HepG2 (cell line): ENCODE data around the gene ZFP62. TPM values are rescaled to one million over a fixed set of nuclear protein-coding genes. Genes with fewer than 3 reads are reported as not detected.

Experiments used
- ATAC-seq: fragments of 200-7000 bp; cut with Tn5 transposase; 3 replicates; pipeline ENCODE4 v1.9.1; 2020; ENCODE audit warnings: mild to moderate bottlenecking, moderate library complexity
- BruUV-seq: library from RNA; stranded (reverse); fragments of 400-500 nt; replicated peaks from 2 replicates; lab custom pipeline; 2021; lab: Mats Ljungman, UMichigan
- CTCF ChIA-PET: fragments of 300-600 bp; formaldehyde crosslinking; extraction: SDS; loops from one replicate; lab custom pipeline; 2021; ENCODE audit warnings: low total read pairs, inconsistent platforms, low intra/inter-chr PET ratio; lab: Yijun Ruan, JAX
- POLR2A ChIA-PET: fragments of 350-600 bp; sonication (Branson Sonifier 250); formaldehyde crosslinking; loops from one replicate; lab custom pipeline; 2020; ENCODE audit warnings: antibody characterized with exemption, inconsistent platforms; lab: Yijun Ruan, JAX
- DNase-seq: peaks from one replicate; pipeline ENCODE4 v3.0.0-alpha.2; 2015; ENCODE audit warnings: low spot score
- FAIRE-seq: peaks from 3 replicates; lab custom pipeline; 2011; peaks lifted over from hg19 to GRCh38; lab: Jason Lieb, UNC
- H2AFZ ChIP-seq: one replicate; pipeline ENCODE4 v1.6.1; 2011; ENCODE audit warnings: low read length, inconsistent platforms
- H3K27ac ChIP-seq: fragments of 300-600 bp; 3 replicates; pipeline ENCODE4 v1.8.0; 2011; ENCODE audit warnings: mixed run types, mild to moderate bottlenecking, mixed read lengths, low read length, inconsistent platforms; ENCODE audit not compliant: insufficient read depth; ENCODE audit errors: extremely low read length
- H3K27me3 ChIP-seq, 2 experiments: fragments of 200-600 bp in 1 of 2; 2 replicates in 1 of 2; 3 replicates in 1 of 2; pipeline versions ENCODE4 v1.6.0 to v1.8.0; 2011; ENCODE audit warnings: low read length in 2 of 2, mild to moderate bottlenecking in 2 of 2, moderate library complexity in 2 of 2, inconsistent platforms in 1 of 2; ENCODE audit not compliant: insufficient read depth in 2 of 2, control insufficient read depth in 1 of 2
- H3K36me3 ChIP-seq, 2 experiments: fragments of 200-600 bp in 1 of 2; replicated peaks in 1 of 2; 2 replicates in 1 of 2; 3 replicates in 1 of 2; pipeline versions ENCODE4 v1.5.1 to v1.8.0; 2011; ENCODE audit warnings: low read length in 2 of 2, inconsistent platforms in 1 of 2; ENCODE audit not compliant: insufficient read depth in 2 of 2, control insufficient read depth in 1 of 2
- H3K4me1 ChIP-seq: 2 replicates; pipeline ENCODE4 v1.5.1; 2012; ENCODE audit warnings: low read length, inconsistent platforms; ENCODE audit not compliant: insufficient read depth
- H3K4me2 ChIP-seq: 2 replicates; pipeline ENCODE4 v1.6.0; 2011; ENCODE audit warnings: low read depth, low read length, inconsistent platforms
- H3K4me3 ChIP-seq, 3 experiments: fragments of 200-600 bp in 1 of 3; sonication (generic), shearing (Covaris generic) in 1 of 3; replicated peaks in 1 of 3; 2 replicates each; pipeline ENCODE4 v1.5.1; 2011 to 2016; ENCODE audit warnings: low read length in 3 of 3, inconsistent platforms in 2 of 3, low read depth in 2 of 3, mild to moderate bottlenecking in 2 of 3, control low read depth in 1 of 3, mixed read lengths in 1 of 3; ENCODE audit not compliant: insufficient read depth in 1 of 3
- H3K79me2 ChIP-seq: one replicate; pipeline ENCODE4 v1.6.1; 2011; ENCODE audit warnings: low read length, inconsistent platforms; ENCODE audit not compliant: insufficient read depth
- H3K9ac ChIP-seq: 2 replicates; pipeline ENCODE4 v1.6.0; 2011; ENCODE audit warnings: mild to moderate bottlenecking, low read depth, low read length, inconsistent platforms; ENCODE audit not compliant: insufficient read depth
- H3K9me3 ChIP-seq: 2 replicates; pipeline ENCODE4 v1.5.1; 2012; ENCODE audit warnings: mild to moderate bottlenecking, low read length
- H4K20me1 ChIP-seq: 2 replicates; pipeline ENCODE4 v1.6.0; 2011; ENCODE audit warnings: inconsistent platforms, mild to moderate bottlenecking, low read length, moderate library complexity; ENCODE audit not compliant: insufficient read depth
- BCL6 ChIP-seq: IDR thresholded peaks from 2 replicates; pipeline ENCODE4 v1.6.1; 2016; ENCODE audit warnings: missing genetic modification reagents, missing compliant biosample characterization
- CCAR2 ChIP-seq: fragments of 200-400 bp; formaldehyde crosslinking; optimal IDR thresholded peaks from 2 replicates; pipeline ENCODE3; 2018; ENCODE audit warnings: low read depth, mild to moderate bottlenecking, low read length, moderate library complexity
- HDAC6 ChIP-seq: fragments of 200-600 bp; sonication (generic); IDR thresholded peaks from 2 replicates; pipeline ENCODE4 v1.7.0; 2017; ENCODE audit warnings: mild to moderate bottlenecking, antibody characterized with exemption, low read length, low read depth
- IKZF4 ChIP-seq: sonication (generic); formaldehyde crosslinking; IDR thresholded peaks from 2 replicates; pipeline ENCODE4 v1.5.1; 2020; ENCODE audit warnings: borderline replicate concordance, mild to moderate bottlenecking, low read depth, missing genetic modification reagents; ENCODE audit errors: not compliant biosample characterization
- KDM4B ChIP-seq: sonication (generic); formaldehyde crosslinking; IDR thresholded peaks from 2 replicates; pipeline ENCODE4 v1.4.0; 2020; ENCODE audit warnings: missing genetic modification reagents
- MTF1 ChIP-seq: sonication (generic); formaldehyde crosslinking; IDR thresholded peaks from 2 replicates; pipeline ENCODE4 v1.5.0; 2020; ENCODE audit warnings: missing genetic modification reagents
- NCOA1 ChIP-seq: sonication (generic); formaldehyde crosslinking; IDR thresholded peaks from 2 replicates; pipeline ENCODE4 v1.9.0; 2021; ENCODE audit warnings: missing genetic modification reagents
- SALL2 ChIP-seq: sonication (generic); formaldehyde crosslinking; IDR thresholded peaks from 2 replicates; pipeline ENCODE4 v1.8.1; 2023; ENCODE audit warnings: mild to moderate bottlenecking, missing genetic modification reagents, inconsistent platforms
- SCMH1 ChIP-seq: sonication (generic); formaldehyde crosslinking; IDR thresholded peaks from 2 replicates; pipeline ENCODE4 v1.9.0; 2021; ENCODE audit warnings: missing genetic modification reagents, mild to moderate bottlenecking, borderline replicate concordance
- SSRP1 ChIP-seq: IDR thresholded peaks from 2 replicates; pipeline ENCODE4 v1.6.1; 2016; ENCODE audit warnings: control low read depth
- TARDBP ChIP-seq: sonication (generic); formaldehyde crosslinking; IDR thresholded peaks from 2 replicates; pipeline ENCODE4 v1.8.0; 2022; ENCODE audit warnings: mild to moderate bottlenecking, missing genetic modification reagents
- TCF12 ChIP-seq, 2 experiments: fragments of 450-650 bp in 1 of 2; sonication (generic) in 1 of 2; formaldehyde crosslinking in 1 of 2; IDR thresholded peaks; 2 replicates each; pipeline versions ENCODE4 v1.6.1 to v1.8.0; 2017 to 2022; ENCODE audit warnings: antibody characterized with exemption in 1 of 2, mild to moderate bottlenecking in 1 of 2, missing genetic modification reagents in 1 of 2, moderate library complexity in 1 of 2
- ZKSCAN8 ChIP-seq: IDR thresholded peaks from 2 replicates; pipeline ENCODE4 v1.6.1; 2016; ENCODE audit warnings: borderline replicate concordance, missing genetic modification reagents, missing compliant biosample characterization
- ZNF547 ChIP-seq: sonication (generic); formaldehyde crosslinking; IDR thresholded peaks from 2 replicates; pipeline ENCODE4 v1.5.1; 2020; ENCODE audit warnings: mild to moderate bottlenecking, missing genetic modification reagents
- ZNF550 ChIP-seq: sonication (generic); formaldehyde crosslinking; IDR thresholded peaks from 2 replicates; pipeline ENCODE4 v1.4.0; 2020; ENCODE audit warnings: mild to moderate bottlenecking, missing genetic modification reagents, borderline replicate concordance
- ZNF775 ChIP-seq: sonication (generic); formaldehyde crosslinking; IDR thresholded peaks from 2 replicates; pipeline ENCODE4 v1.4.0; 2020; ENCODE audit warnings: missing genetic modification reagents, mild to moderate bottlenecking, moderate library complexity, borderline replicate concordance
- WGBS: methylation state at CpG from one replicate; pipeline ENCODE4 v1.1.6; 2017; ENCODE audit warnings: low lambda C conversion rate; 5-methylcytosine and 5-hydroxymethylcytosine counted together
- in situ Hi-C: cut with HindIII; loops from 2 replicates; pipeline ENCODE4 v1.10.0; 2017; ENCODE audit warnings: low pct_unique_long_range_greater_than_20kb; ENCODE audit not compliant: extremely low pct_ligation_motif_present
- intact Hi-C: fragments of 100-400 bp; cut with micrococcal nuclease; formaldehyde crosslinking; loops from one replicate; pipeline ENCODE4 v1.10.0; 2022; ENCODE audit not compliant: unreplicated experiment
- polyA plus RNA-seq, 8 experiments: library from polyadenylated mRNA; depleted of rRNA in 3 of 8; stranded (reverse) in 7 of 8; unstranded in 1 of 8; fragments of >200 nt; fragmentation: Illumina TruSeq in 4 of 8; extraction: Trizol in 4 of 8; gene quantifications; 2 replicates each; pipeline versions ENCODE4 v1.2.1 to v1.2.3, GENCODE V29; 2011 to 2016; ENCODE audit warnings: low read depth in 4 of 8, missing spikeins in 1 of 8, mixed read lengths in 1 of 8; ENCODE audit not compliant: insufficient read depth in 1 of 8
- total RNA-seq, 5 experiments: library from RNA; depleted of rRNA; stranded (reverse); fragments of >200 nt; fragmentation: Illumina TruSeq; extraction: Trizol; gene quantifications; 2 replicates each; pipeline ENCODE4 v1.2.3, GENCODE V29; 2016; ENCODE audit warnings: low read depth in 1 of 5
- TF ChIP-seq, protein P1 (sequence below): sonication (generic); formaldehyde crosslinking; IDR thresholded peaks from 2 replicates; pipeline ENCODE4 v1.5.1; 2020; ENCODE audit warnings: missing genetic modification reagents, mild to moderate bottlenecking, borderline replicate concordance

ZFP62 gene
- total and polyA plus RNA-seq, 2 of the 13 experiments (the other 11 are each of a cell fraction or from before 2014, with no cell fraction given): 8.2 to 19.4 TPM

DNA sequence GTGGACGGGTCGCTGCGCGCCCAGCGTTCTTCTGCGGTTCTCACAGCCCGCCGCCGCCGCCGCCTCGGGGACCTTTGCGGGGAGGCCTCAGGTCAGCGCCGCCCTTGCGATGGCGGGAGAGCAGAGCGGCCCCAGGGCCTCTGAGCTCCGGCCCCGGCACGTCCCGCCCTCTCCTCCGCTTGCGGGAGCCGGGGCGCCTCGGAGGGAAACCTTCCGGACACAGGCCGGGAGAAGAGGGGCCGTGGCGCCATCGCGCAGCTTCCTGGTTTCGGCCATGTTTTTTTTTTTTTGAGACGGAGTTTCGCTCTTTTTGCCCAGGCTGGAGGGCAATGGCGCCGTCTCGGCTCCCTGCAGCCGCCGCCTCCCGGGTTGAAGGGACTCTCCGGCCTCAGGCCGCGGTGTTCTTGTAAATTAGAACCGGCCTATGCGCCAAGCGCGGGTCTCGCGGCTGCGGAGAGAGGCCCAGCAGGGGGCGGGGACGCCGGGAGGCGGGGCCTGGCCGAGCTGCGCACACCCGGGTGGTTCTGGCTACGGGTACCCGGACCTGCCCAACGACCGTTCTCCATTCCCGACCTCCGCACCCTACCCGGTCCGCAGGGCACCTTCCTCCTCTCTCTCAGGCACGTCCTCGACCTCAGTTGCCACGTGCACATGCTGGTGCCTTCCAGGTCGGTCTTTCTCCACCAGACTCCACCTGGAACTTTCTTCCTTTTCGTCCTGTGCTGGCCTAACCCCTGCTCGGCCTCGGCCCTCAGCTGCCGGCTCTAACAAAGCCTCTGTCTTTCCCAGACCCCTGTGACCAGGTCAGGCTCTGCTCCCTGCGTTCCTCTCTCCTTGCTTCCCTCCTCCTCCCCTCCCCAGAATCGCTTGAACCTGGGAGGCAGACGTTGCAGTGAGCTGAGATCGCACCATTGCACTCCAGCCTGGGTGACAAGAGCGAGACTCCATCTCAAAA lies 29.7 kb downstream of the ZFP62 start:
- H3K9me3 ChIP-seq: peaks cover 14% of the 10 kb centered on the region; the same call in 1 of the 2 replicates
- no peaks in the 10 kb centered on the region for H4K20me1 ChIP-seq
- H3K4me2 ChIP-seq: no peak overlapping the region
- no peak overlapping the region for H3K4me3 ChIP-seq
- no peak overlapping the region for H3K27ac ChIP-seq
- no peaks in the 10 kb centered on the region for H3K36me3 ChIP-seq
- H3K27me3 ChIP-seq: no peaks in the 10 kb centered on the region
- no TSS peak for BruUV-seq
- POLR2A ChIA-PET: no interaction called here
- 65% methylated on average over 54 of the region's 80 CpGs for WGBS
- peaks cover 8% of the 10 kb centered on the region for H3K4me1 ChIP-seq
- in situ Hi-C loops (no loop called here), intact Hi-C loops (no loop called here)
- ATAC-seq (no peak), DNase-seq (no peak), FAIRE-seq (no peak)
- TF ChIP-seq ZNF550 (CRISPR knock-in tag): no peak
- TF ChIP-seq ZKSCAN8: no peak
- TF ChIP-seq, protein P1, sequence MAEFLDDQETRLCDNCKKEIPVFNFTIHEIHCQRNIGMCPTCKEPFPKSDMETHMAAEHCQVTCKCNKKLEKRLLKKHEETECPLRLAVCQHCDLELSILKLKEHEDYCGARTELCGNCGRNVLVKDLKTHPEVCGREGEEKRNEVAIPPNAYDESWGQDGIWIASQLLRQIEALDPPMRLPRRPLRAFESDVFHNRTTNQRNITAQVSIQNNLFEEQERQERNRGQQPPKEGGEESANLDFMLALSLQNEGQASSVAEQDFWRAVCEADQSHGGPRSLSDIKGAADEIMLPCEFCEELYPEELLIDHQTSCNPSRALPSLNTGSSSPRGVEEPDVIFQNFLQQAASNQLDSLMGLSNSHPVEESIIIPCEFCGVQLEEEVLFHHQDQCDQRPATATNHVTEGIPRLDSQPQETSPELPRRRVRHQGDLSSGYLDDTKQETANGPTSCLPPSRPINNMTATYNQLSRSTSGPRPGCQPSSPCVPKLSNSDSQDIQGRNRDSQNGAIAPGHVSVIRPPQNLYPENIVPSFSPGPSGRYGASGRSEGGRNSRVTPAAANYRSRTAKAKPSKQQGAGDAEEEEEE (CRISPR knock-in tag): no peak
- TF ChIP-seq HDAC6: no peak
- TF ChIP-seq ZNF547 (CRISPR knock-in tag): no peak
- no peak for TF ChIP-seq KDM4B (CRISPR knock-in tag)
- TF ChIP-seq NCOA1: no peak
- TF ChIP-seq SSRP1: no peak
- no peak for TF ChIP-seq IKZF4 (CRISPR knock-in tag)
- TF ChIP-seq TARDBP (CRISPR knock-in tag): no peak
- TF ChIP-seq SCMH1: no peak
- no peak for TF ChIP-seq MTF1 (CRISPR knock-in tag)
- no peak for TF ChIP-seq CCAR2
- no peak for TF ChIP-seq SALL2 (CRISPR knock-in tag)
- TF ChIP-seq TCF12 (IDR thresholded peaks at IDR 0.05): no peak
- no peak for TF ChIP-seq TCF12 (CRISPR knock-in tag; IDR thresholded peaks at IDR 0.05)
- no peak for TF ChIP-seq BCL6 (CRISPR knock-in tag)
- TF ChIP-seq ZNF775 (CRISPR knock-in tag): no peak
- H2AFZ ChIP-seq: no peak overlapping the region
- CTCF ChIA-PET: no interaction called here
- H3K79me2 ChIP-seq: no peaks in the 10 kb centered on the region
- no peak overlapping the region for H3K9ac ChIP-seq
